Adipocyte (in vitro differentiated cells): ENCODE data around the gene MAD1L1.
"Not testable (repeated sequence)": the region's sequence is repeated elsewhere in the genome, so short reads cannot be mapped to it uniquely, and the experiment has no call there.

Experiments used
- DNase-seq: peaks from one replicate; pipeline ENCODE4 v3.0.0-alpha.2; 2015; ENCODE audit warnings: low read depth
- H3K27me3 ChIP-seq: replicated peaks from 2 replicates; pipeline ENCODE4 v1.7.0; 2013; ENCODE audit warnings: mild to moderate bottlenecking, low read length, moderate library complexity; ENCODE audit not compliant: control insufficient read depth, insufficient read depth
- H3K36me3 ChIP-seq: 2 replicates; pipeline ENCODE4 v1.7.0; 2013; ENCODE audit warnings: low read length, mild to moderate bottlenecking, moderate library complexity; ENCODE audit not compliant: control insufficient read depth, insufficient read depth, severe bottlenecking
- H3K4me1 ChIP-seq: 2 replicates; pipeline ENCODE4 v1.7.0; 2013; ENCODE audit warnings: mild to moderate bottlenecking, low read length, moderate library complexity; ENCODE audit not compliant: control insufficient read depth, insufficient read depth
- H3K4me3 ChIP-seq: 2 replicates; pipeline ENCODE4 v1.7.0; 2013; ENCODE audit warnings: mild to moderate bottlenecking, low read length, moderate library complexity
- H3K9ac ChIP-seq: 2 replicates; pipeline ENCODE4 v1.7.0; 2013; ENCODE audit warnings: mild to moderate bottlenecking, low read length, moderate library complexity
- H3K9me3 ChIP-seq: 2 replicates; pipeline ENCODE4 v1.7.0; 2013; ENCODE audit warnings: mild to moderate bottlenecking, low read length, moderate library complexity; ENCODE audit not compliant: control insufficient read depth

MAD1L1 gene

GRCh38 chr7:2271273-2272026 is 38.7 kb upstream of the MAD1L1 start:
- DNase-seq, result no peak
- Histone ChIP-seq H3K9ac (no peak overlapping the region), H3K27me3 (no peaks in the 10 kb centered on the region), H3K36me3 (peaks cover 21% of the 10 kb centered on the region), H3K4me1 (peaks cover 7% of the 10 kb centered on the region), H3K4me3 (no peak overlapping the region), H3K9me3 (no peaks in the 10 kb centered on the region)

GRCh38 chr7:2270495-2270894 is 37.8 kb upstream of the MAD1L1 start:
- Histone ChIP-seq H3K4me3 (no peak overlapping the region), H3K9ac (no peak overlapping the region), H3K36me3 (peaks cover 21% of the 10 kb centered on the region), H3K4me1 (peaks cover 12% of the 10 kb centered on the region), H3K9me3 (no peaks in the 10 kb centered on the region), H3K27me3 (no peaks in the 10 kb centered on the region)
- DNase-seq, result no peak

DNA sequence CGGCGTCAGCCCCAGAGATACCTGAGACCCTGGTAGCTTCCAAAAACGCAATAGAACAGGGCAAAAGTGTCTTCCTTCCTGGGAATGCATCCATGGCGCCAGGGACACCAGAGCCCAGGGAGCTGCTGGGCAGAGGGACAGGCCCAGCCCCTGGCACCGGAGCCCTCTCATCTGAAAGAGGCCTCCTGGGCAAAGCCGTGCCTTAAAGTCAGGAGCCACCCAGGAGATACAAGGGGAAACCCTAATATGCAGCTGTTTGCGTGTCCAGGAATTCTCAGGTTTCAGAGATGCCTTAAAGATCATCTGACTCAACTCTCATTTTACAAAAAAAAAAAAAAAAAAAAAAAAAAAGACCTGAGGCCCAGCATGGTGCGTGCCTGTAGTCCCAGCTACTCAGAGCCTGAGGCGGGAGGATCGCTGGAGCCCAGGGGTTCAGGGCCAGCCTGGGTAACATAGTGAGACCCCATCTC is 37.3 kb upstream of the MAD1L1 start:
- no peak overlapping the region for H3K9ac ChIP-seq
- H3K9me3 ChIP-seq, result no peaks in the 10 kb centered on the region
- no peaks in the 10 kb centered on the region for H3K27me3 ChIP-seq
- no peak overlapping the region for H3K4me3 ChIP-seq
- peak; percentile 7 for DNase-seq
- H3K4me1 ChIP-seq, result peaks cover 12% of the 10 kb centered on the region
- peaks cover 20% of the 10 kb centered on the region for H3K36me3 ChIP-seq

GRCh38 chr7:2269089-2269990 is 36.6 kb upstream of the MAD1L1 start:
- H3K27me3 ChIP-seq, H3K9ac ChIP-seq, H3K9me3 ChIP-seq, H3K4me3 ChIP-seq: not testable (repeated sequence)
- peaks cover 12% of the 10 kb centered on the region for H3K4me1 ChIP-seq
- H3K36me3 ChIP-seq, result peaks cover 14% of the 10 kb centered on the region
- peak; percentile 16 for DNase-seq

- Histone ChIP-seq H3K27me3 (no peaks in the 10 kb centered on the region), H3K9ac (no peak overlapping the region), H3K4me3 (no peak overlapping the region), H3K36me3 (peaks cover 22% of the 10 kb centered on the region), H3K4me1 (peaks cover 12% of the 10 kb centered on the region), H3K9me3 (no peaks in the 10 kb centered on the region)
- DNase-seq, result peak; percentile 56
Measured at GRCh38 chr7:2266911-2267310, 34.2 kb upstream of the MAD1L1 start.

DNA sequence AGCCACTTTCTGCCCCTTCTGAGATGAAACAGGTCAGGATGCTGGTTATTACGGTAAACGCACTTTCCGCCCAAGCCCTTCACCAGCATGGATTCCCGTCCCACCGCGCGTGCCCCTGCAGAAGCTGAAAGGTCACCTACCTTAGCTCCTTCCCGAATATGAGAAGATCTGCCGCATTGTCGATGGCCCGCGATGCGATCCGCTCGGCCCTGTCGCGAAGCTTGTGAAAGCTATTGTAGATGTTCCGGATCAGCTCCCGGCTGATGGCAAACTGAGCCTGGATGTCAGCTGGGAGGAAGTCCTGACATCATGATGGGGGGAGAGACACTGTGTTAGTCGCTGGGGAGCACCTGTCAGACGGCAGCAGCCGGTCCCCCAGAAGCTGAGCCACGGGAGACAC is 31.4 kb upstream of the MAD1L1 start:
- Histone ChIP-seq H3K9me3 (no peaks in the 10 kb centered on the region), H3K36me3 (peaks cover 21% of the 10 kb centered on the region), H3K4me1 (peaks cover 9% of the 10 kb centered on the region), H3K27me3 (no peaks in the 10 kb centered on the region), H3K9ac (no peak overlapping the region), H3K4me3 (no peak overlapping the region)
- DNase-seq, result no peak

DNA sequence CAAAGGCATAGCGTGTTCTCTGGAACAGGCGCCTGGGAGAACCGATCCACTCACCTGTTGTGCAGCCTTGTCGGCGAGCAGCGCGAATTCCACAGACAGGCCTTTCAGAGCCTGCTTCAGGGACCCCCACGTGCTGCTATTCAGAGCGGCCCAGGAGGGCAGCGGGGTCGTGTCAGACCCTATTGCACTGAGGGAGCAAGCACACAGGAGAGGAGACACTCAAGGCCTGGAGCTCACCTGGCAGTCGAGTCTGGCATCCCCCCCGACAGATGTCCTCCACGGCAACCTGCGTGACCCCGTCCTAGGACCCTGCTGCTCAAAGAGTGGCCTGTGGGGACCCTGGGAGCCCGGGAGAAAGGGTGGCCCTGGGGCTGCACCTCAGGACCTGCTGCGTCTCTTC is 30.4 kb upstream of the MAD1L1 start:
- Histone ChIP-seq H3K27me3 (no peaks in the 10 kb centered on the region), H3K9me3 (no peaks in the 10 kb centered on the region), H3K36me3 (peaks cover 21% of the 10 kb centered on the region), H3K9ac (no peak overlapping the region), H3K4me1 (peaks cover 9% of the 10 kb centered on the region), H3K4me3 (no peak overlapping the region)
- DNase-seq, result no peak

GRCh38 chr7:2261611-2262010 is 28.9 kb upstream of the MAD1L1 start:
- DNase-seq, result no peak
- H3K4me1 ChIP-seq, result peaks cover 6% of the 10 kb centered on the region
- H3K4me3 ChIP-seq, result no peak overlapping the region
- no peaks in the 10 kb centered on the region for H3K27me3 ChIP-seq
- no peaks in the 10 kb centered on the region for H3K9me3 ChIP-seq
- H3K36me3 ChIP-seq, result peaks cover 27% of the 10 kb centered on the region
- H3K9ac ChIP-seq, result no peak overlapping the region

- no peaks in the 10 kb centered on the region for H3K27me3 ChIP-seq
- peak; percentile 8 for DNase-seq
- H3K9me3 ChIP-seq, result no peaks in the 10 kb centered on the region
- peaks cover 2% of the 10 kb centered on the region for H3K4me1 ChIP-seq
- peaks cover 33% of the 10 kb centered on the region for H3K36me3 ChIP-seq
- H3K9ac ChIP-seq, result no peak overlapping the region
- no peak overlapping the region for H3K4me3 ChIP-seq
Measured at GRCh38 chr7:2260820-2261219, 28.1 kb upstream of the MAD1L1 start.

- H3K4me3 ChIP-seq, result no peak overlapping the region
- H3K9me3 ChIP-seq, result no peaks in the 10 kb centered on the region
- H3K36me3 ChIP-seq, result peaks cover 35% of the 10 kb centered on the region
- no peaks in the 10 kb centered on the region for H3K27me3 ChIP-seq
- H3K9ac ChIP-seq, result no peak overlapping the region
- H3K4me1 ChIP-seq, result no peaks in the 10 kb centered on the region
- DNase-seq, result no peak
Measured at GRCh38 chr7:2259480-2259879, 26.7 kb upstream of the MAD1L1 start.

GRCh38 chr7:2258661-2259365 is 26.1 kb upstream of the MAD1L1 start:
- no peak for DNase-seq
- no peaks in the 10 kb centered on the region for H3K27me3 ChIP-seq
- peaks cover 30% of the 10 kb centered on the region for H3K36me3 ChIP-seq

More at GRCh38 chr7:2258661-2259365, 26.1 kb upstream of the MAD1L1 start:
- H3K9ac ChIP-seq, result no peak overlapping the region
- H3K4me1 ChIP-seq, result no peaks in the 10 kb centered on the region
- no peak overlapping the region for H3K4me3 ChIP-seq
- H3K9me3 ChIP-seq, result no peaks in the 10 kb centered on the region
